ENCODE measurements around the gene ITGB6. TPM values are rescaled to one million over a fixed set of nuclear protein-coding genes. Genes with fewer than 3 reads are reported as not detected.

The ITGB6 gene
- total RNA-seq, 2 donors from 2014 or later = 0.24 TPM; not detected in 1

DNA sequence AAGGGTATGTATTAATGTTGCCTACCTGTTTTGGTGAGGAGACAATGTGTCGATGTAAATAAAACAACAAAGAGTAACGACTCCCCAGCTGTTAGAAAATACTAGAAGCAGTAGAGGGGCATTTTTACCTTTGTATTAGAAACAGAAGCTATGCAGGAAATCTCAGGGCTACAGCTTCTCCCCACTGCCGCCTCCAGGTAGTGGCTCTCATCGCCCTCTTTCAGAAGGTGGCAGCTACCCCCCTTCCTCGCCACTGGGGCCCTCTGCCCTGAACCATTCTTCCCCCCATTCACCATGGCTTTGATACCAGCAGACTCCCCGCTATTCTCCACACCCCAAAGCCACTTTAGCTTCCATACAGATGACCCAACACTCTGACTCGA, 144.4 kb downstream of the ITGB6 start:
- 82% methylated on average over 5 to 7 of the region's 7 CpGs for WGBS, 2 experiments (ENCODE audit: insufficient coverage in 1 of 2, insufficient read length in 1 of 2)
- H3K36me3 ChIP-seq (ENCODE audit: control insufficient read depth, insufficient read depth, low read length) = no peaks in the 10 kb centered on the region
- no peaks in the 10 kb centered on the region for H3K9me3 Mint-ChIP-seq
- TF ChIP-seq, protein P1, sequence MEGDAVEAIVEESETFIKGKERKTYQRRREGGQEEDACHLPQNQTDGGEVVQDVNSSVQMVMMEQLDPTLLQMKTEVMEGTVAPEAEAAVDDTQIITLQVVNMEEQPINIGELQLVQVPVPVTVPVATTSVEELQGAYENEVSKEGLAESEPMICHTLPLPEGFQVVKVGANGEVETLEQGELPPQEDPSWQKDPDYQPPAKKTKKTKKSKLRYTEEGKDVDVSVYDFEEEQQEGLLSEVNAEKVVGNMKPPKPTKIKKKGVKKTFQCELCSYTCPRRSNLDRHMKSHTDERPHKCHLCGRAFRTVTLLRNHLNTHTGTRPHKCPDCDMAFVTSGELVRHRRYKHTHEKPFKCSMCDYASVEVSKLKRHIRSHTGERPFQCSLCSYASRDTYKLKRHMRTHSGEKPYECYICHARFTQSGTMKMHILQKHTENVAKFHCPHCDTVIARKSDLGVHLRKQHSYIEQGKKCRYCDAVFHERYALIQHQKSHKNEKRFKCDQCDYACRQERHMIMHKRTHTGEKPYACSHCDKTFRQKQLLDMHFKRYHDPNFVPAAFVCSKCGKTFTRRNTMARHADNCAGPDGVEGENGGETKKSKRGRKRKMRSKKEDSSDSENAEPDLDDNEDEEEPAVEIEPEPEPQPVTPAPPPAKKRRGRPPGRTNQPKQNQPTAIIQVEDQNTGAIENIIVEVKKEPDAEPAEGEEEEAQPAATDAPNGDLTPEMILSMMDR (conservative IDR thresholded peaks at IDR 0.05) = no peak
- no peak overlapping the region for H3K4me3 Mint-ChIP-seq
- no peak overlapping the region for H3K9ac ChIP-seq (ENCODE audit: extremely low read depth, low read length, poor library complexity, severe bottlenecking)
- peaks cover 18% of the 10 kb centered on the region for H3K27me3 Mint-ChIP-seq (ENCODE audit: insufficient read depth)
- no peak overlapping the region for H3K27ac ChIP-seq (ENCODE audit: low read depth, low read length)
- no peak overlapping the region for H3K27ac Mint-ChIP-seq
- peaks cover 8% of the 10 kb centered on the region for H3K27me3 ChIP-seq (ENCODE audit: control insufficient read depth, insufficient read depth, low read length, poor library complexity, severe bottlenecking)
- H3K9me3 ChIP-seq (ENCODE audit: control insufficient read depth, low read length) = no peaks in the 10 kb centered on the region
- no peak overlapping the region for H3K4me3 ChIP-seq (ENCODE audit: low read length)
- no peak for DNase-seq
- H3K4me1 Mint-ChIP-seq = peaks cover 21% of the 10 kb centered on the region
- peaks cover 10% of the 10 kb centered on the region for H3K4me1 ChIP-seq (ENCODE audit: control insufficient read depth, insufficient read depth, low read length)
- no peaks in the 10 kb centered on the region for H3K36me3 Mint-ChIP-seq (ENCODE audit: low read depth)

DNA sequence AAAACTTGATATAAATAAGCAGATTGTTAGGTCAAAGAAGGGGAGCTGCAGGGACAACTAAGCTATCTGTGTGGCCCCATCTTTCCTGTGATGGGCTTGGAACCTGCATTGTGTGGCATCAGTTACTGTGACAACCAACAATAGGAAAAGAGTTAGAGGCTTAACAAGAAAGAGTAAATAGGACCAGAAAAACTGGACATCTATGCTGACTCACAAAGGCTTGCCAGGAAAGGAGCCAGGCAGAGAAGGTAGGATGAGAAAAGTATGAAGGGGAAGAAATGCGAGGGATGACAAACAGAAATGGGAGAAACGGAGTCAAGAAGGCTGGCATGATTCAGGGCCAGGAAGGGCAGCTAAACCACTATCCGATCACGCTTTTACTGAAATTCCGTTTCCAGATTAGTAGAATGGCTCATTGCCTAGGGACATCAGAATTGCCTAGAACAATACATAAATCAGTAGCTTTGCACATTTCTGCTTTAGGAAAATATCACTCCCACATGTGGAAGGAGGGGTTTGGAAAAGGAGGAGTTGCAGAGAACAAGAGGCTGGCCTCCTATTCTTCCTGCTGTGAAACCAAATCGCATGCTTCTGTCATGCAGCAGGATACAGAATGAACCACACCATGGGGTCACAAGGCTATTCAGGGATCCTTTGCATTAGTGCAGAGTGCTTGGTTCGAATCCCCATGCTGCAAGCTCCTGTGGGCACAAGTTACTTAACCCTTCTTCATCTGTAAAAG, 144.9 kb downstream of the ITGB6 start:
- Histone ChIP-seq H3K4me3 (ENCODE audit: low read length) (no peak overlapping the region), H3K36me3 (ENCODE audit: control insufficient read depth, insufficient read depth, low read length) (no peaks in the 10 kb centered on the region), H3K9ac (ENCODE audit: extremely low read depth, low read length, poor library complexity, severe bottlenecking) (no peak overlapping the region), H3K27me3 (ENCODE audit: control insufficient read depth, insufficient read depth, low read length, poor library complexity, severe bottlenecking) (peaks cover 2% of the 10 kb centered on the region), H3K4me1 (ENCODE audit: control insufficient read depth, insufficient read depth, low read length) (peaks cover 11% of the 10 kb centered on the region), H3K9me3 (ENCODE audit: control insufficient read depth, low read length) (no peaks in the 10 kb centered on the region), H3K27ac (ENCODE audit: low read depth, low read length) (no peak overlapping the region)
- Mint-ChIP-seq H3K36me3 (ENCODE audit: low read depth) (no peaks in the 10 kb centered on the region), H3K4me1 (peaks cover 24% of the 10 kb centered on the region), H3K27me3 (ENCODE audit: insufficient read depth) (peaks cover 12% of the 10 kb centered on the region), H3K9me3 (no peaks in the 10 kb centered on the region), H3K4me3 (no peak overlapping the region), H3K27ac (no peak overlapping the region)
- TF ChIP-seq, protein P1 (conservative IDR thresholded peaks at IDR 0.05) = no peak
- WGBS, 2 experiments (ENCODE audit: insufficient coverage in 1 of 2, insufficient read length in 1 of 2) = 78 to 79% methylated on average over 6 to 7 of the region's 7 CpGs
- peak; percentile 70 for DNase-seq

DNA sequence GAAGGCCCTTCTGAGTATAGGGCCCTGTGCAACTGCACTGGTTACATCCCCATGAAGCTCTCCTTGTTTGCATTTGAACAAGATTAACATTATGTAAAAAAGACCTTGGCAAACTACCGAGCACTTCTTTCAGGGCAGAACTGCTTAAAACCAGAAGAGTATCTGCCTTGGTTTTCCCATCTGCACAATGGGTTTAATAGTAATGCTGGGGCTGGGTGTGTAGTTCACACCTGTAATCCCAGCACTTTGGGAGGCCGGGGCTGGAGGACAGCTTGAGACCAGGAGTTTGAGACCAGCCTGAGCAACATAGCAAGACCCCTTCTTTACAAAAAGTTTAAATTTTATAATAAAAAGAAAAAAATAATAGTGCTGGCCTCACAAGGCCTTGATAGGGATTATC, 146.1 kb downstream of the ITGB6 start:
- DNase-seq = no peak
- WGBS, 2 experiments (ENCODE audit: insufficient coverage in 1 of 2, insufficient read length in 1 of 2) = 94 to 100% methylated on average over 1 to 2 of the region's 2 CpGs
- H3K4me1 Mint-ChIP-seq = peaks cover 24% of the 10 kb centered on the region
- H3K27me3 Mint-ChIP-seq (ENCODE audit: insufficient read depth) = peaks cover 6% of the 10 kb centered on the region
- no peaks in the 10 kb centered on the region for H3K9me3 ChIP-seq (ENCODE audit: control insufficient read depth, low read length)
- TF ChIP-seq, protein P1 (conservative IDR thresholded peaks at IDR 0.05) = no peak
- H3K36me3 ChIP-seq (ENCODE audit: control insufficient read depth, insufficient read depth, low read length) = no peaks in the 10 kb centered on the region
- no peak overlapping the region for H3K9ac ChIP-seq (ENCODE audit: extremely low read depth, low read length, poor library complexity, severe bottlenecking)
- H3K4me1 ChIP-seq (ENCODE audit: control insufficient read depth, insufficient read depth, low read length) = peaks cover 11% of the 10 kb centered on the region
- no peaks in the 10 kb centered on the region for H3K27me3 ChIP-seq (ENCODE audit: control insufficient read depth, insufficient read depth, low read length, poor library complexity, severe bottlenecking)
- H3K4me3 Mint-ChIP-seq = no peak overlapping the region
- no peaks in the 10 kb centered on the region for H3K36me3 Mint-ChIP-seq (ENCODE audit: low read depth)
- no peak overlapping the region for H3K27ac ChIP-seq (ENCODE audit: low read depth, low read length)
- no peaks in the 10 kb centered on the region for H3K9me3 Mint-ChIP-seq
- H3K27ac Mint-ChIP-seq = no peak overlapping the region
- H3K4me3 ChIP-seq (ENCODE audit: low read length) = no peak overlapping the region
